Neural progenitor cell (in vitro differentiated cells): ENCODE data around the gene PAIP2. TPM values are rescaled to one million over a fixed set of nuclear protein-coding genes. Genes with fewer than 3 reads are reported as not detected.

ENCODE experiments used
- DNase-seq: peaks from one replicate; pipeline ENCODE4 v3.0.0-alpha.2; 2016; ENCODE audit warnings: low spot score
- H2AFZ ChIP-seq: fragments of 200-600 bp; sonication (generic); replicated peaks from 2 replicates; pipeline ENCODE4 v1.6.1; 2016; ENCODE audit warnings: antibody characterized with exemption
- H3F3A ChIP-seq: fragments of 200-600 bp; sonication (generic); 2 replicates; pipeline ENCODE4 v1.6.1; 2016; ENCODE audit warnings: antibody characterized with exemption, low read depth
- H3K27ac ChIP-seq: fragments of 200-600 bp; sonication (generic); 2 replicates; pipeline ENCODE4 v1.5.1; 2016; ENCODE audit warnings: mild to moderate bottlenecking
- H3K27me3 ChIP-seq: fragments of 200-600 bp; sonication (generic); 2 replicates; pipeline ENCODE4 v1.6.1; 2016; ENCODE audit warnings: mild to moderate bottlenecking, moderate library complexity
- H3K36me3 ChIP-seq: fragments of 200-600 bp; sonication (generic); 2 replicates; pipeline ENCODE4 v1.5.1; 2016
- H3K4me1 ChIP-seq: fragments of 200-600 bp; sonication (generic); 2 replicates; pipeline ENCODE4 v1.6.1; 2016; ENCODE audit warnings: mixed run types
- H3K4me2 ChIP-seq: fragments of 200-600 bp; sonication (generic); 2 replicates; pipeline ENCODE4 v1.6.1; 2016
- H3K4me3 ChIP-seq: fragments of 200-600 bp; sonication (generic); 2 replicates; pipeline ENCODE4 v1.5.1; 2016
- H3K79me2 ChIP-seq: fragments of 200-600 bp; sonication (generic); 2 replicates; pipeline ENCODE4 v1.6.1; 2016; ENCODE audit warnings: low read depth
- H3K9ac ChIP-seq: fragments of 200-600 bp; sonication (generic); 2 replicates; pipeline ENCODE4 v1.6.1; 2016
- H3K9me3 ChIP-seq: fragments of 200-600 bp; sonication (generic); 2 replicates; pipeline ENCODE4 v1.5.1; 2016; ENCODE audit warnings: low read depth
- H4K20me1 ChIP-seq: fragments of 200-600 bp; sonication (generic); 2 replicates; pipeline ENCODE4 v1.6.1; 2016; ENCODE audit warnings: low read depth
- H3K27ac Mint-ChIP-seq: 3 replicates; pipeline ENCODE4 v1.8.0; 2021; ENCODE audit warnings: mixed read lengths
- H3K27me3 Mint-ChIP-seq: 2 replicates; pipeline ENCODE4 v1.8.0; 2022; ENCODE audit warnings: low read depth, mild to moderate bottlenecking, inconsistent platforms, moderate library complexity, mixed read lengths; ENCODE audit not compliant: insufficient read depth
- H3K36me3 Mint-ChIP-seq: 3 replicates; pipeline ENCODE4 v1.8.0; 2021; ENCODE audit warnings: mixed read lengths
- H3K4me1 Mint-ChIP-seq: 3 replicates; pipeline ENCODE4 v1.8.0; 2021; ENCODE audit warnings: mixed read lengths
- H3K4me3 Mint-ChIP-seq: 3 replicates; pipeline ENCODE4 v1.8.0; 2021; ENCODE audit warnings: mild to moderate bottlenecking, moderate library complexity, mixed read lengths
- H3K9me3 Mint-ChIP-seq: 3 replicates; pipeline ENCODE4 v1.8.0; 2020; ENCODE audit warnings: mixed read lengths
- EZH2 ChIP-seq: fragments of 200-600 bp; sonication (generic); IDR thresholded peaks from 2 replicates; pipeline ENCODE4 v1.6.1; 2017; ENCODE audit warnings: antibody characterized with exemption, mild to moderate bottlenecking, moderate library complexity
- EZH2phosphoT487 ChIP-seq: fragments of 200-600 bp; sonication (generic); IDR thresholded peaks from 2 replicates; pipeline ENCODE4 v1.6.1; 2017; ENCODE audit warnings: antibody characterized with exemption
- total RNA-seq: library from RNA; depleted of rRNA; stranded (reverse); fragments of >200 nt; gene quantifications from 2 replicates; pipeline ENCODE4 v1.2.3, GENCODE V29; 2015; ENCODE audit warnings: low replicate concordance
- TF ChIP-seq, protein P1 (sequence below): fragments of 200-600 bp; sonication (generic); IDR thresholded peaks from 2 replicates; pipeline ENCODE4 v1.5.1; 2017; ENCODE audit warnings: antibody characterized with exemption, mild to moderate bottlenecking

Gene PAIP2
- total RNA-seq, 1 donor from 2014 or later = 201 TPM

DNA sequence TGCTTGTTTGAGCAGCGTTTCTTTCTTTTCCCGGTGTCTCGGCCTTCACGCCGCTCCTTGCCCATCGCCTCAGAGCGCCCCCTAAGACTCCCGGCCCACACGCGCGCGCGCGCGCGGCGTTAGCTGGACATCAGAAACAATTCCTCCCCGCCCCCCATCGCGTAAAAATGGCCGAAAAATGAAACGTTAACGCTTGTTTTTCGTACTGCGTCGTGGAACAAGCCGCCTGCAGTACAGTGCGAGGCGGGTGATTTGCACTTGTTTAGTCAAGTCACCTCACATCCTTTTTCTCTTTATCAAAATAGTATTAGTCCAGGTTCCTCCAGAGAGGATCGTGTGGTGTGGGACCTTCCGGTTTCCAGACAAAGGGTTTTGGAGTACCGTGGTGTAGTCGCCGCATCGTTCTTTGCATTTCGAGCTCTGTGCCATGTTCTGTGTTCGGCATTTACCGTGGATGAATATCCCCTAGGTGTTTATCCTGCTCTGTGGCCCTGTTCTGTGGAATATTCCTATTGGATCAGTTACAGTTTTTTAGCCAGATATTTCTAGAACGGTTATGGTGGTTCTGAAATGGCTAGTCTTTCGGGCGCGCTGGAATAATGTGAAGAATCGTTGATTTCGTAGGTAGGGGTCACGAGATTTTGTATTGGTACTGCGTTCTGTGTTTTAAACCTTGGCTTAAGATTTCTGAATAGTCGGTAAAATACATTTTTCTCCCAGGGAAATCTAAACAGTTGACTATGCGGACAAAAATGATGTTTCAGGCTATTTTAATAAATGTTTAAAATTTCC is 47.1 kb upstream of the PAIP2 start:
- Histone ChIP-seq H3F3A (peaks cover 45% of the 10 kb centered on the region), H4K20me1 (peaks cover 51% of the 10 kb centered on the region)

DNA sequence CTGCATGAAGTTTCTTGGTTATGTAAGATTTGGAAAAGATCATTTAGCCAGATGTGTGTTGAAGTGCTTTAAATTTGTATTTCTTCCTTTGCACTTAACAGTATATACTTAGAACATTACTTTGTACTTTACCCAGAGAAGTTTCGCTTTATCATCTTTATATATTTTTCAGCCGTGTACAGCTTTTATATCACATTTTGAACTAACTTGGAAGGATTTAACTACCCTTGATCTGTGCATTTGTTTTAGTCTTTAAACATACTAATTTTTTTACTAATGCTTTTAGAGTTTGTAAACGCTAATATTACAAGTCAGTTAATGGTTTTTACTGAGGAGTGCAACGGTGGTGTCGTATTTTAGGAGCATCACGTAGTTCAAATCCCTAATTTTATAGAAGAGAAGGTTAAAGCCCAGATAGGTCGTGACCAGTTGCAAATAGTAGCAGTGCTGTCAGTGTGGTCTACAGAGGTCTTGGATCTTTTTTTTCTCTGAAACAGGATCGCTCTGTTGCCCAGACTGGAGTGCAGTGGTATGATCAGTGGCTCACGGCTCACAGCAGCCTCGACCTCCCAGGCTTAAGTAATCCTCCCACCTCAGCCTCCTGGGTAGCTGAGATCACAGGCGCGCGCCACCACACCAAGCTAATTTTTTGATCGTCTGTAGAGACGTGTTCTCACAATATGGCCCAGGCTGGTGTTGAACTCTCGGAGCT is 46.2 kb upstream of the PAIP2 start:
- Histone ChIP-seq H3K27me3 (no peaks in the 10 kb centered on the region), H3K4me2 (peak overlapping the region; percentile 95), H3K9ac (peak overlapping the region; percentile 99), H3K27ac (peak overlapping the region; percentile 100), H3K9me3 (no peaks in the 10 kb centered on the region), H4K20me1 (peaks cover 60% of the 10 kb centered on the region), H3K36me3 (no peaks in the 10 kb centered on the region), H3K4me3 (peak overlapping the region; percentile 79), H3K79me2 (peaks cover 78% of the 10 kb centered on the region), H2AFZ (no peak overlapping the region), H3F3A (peaks cover 44% of the 10 kb centered on the region), H3K4me1 (peaks cover 34% of the 10 kb centered on the region)
- peaks cover 31% of the 10 kb centered on the region for H3K4me1 Mint-ChIP-seq
- H3K9me3 Mint-ChIP-seq = no peaks in the 10 kb centered on the region
- H3K36me3 Mint-ChIP-seq = peaks cover 20% of the 10 kb centered on the region
- peak; percentile 53 for DNase-seq
- H3K4me3 Mint-ChIP-seq = peak overlapping the region; percentile 99
- peaks cover 8% of the 10 kb centered on the region for H3K27me3 Mint-ChIP-seq
- peak overlapping the region; percentile 46 for H3K27ac Mint-ChIP-seq
- TF ChIP-seq EZH2phosphoT487 (no peak), EZH2 (no peak)
- TF ChIP-seq, protein P1, sequence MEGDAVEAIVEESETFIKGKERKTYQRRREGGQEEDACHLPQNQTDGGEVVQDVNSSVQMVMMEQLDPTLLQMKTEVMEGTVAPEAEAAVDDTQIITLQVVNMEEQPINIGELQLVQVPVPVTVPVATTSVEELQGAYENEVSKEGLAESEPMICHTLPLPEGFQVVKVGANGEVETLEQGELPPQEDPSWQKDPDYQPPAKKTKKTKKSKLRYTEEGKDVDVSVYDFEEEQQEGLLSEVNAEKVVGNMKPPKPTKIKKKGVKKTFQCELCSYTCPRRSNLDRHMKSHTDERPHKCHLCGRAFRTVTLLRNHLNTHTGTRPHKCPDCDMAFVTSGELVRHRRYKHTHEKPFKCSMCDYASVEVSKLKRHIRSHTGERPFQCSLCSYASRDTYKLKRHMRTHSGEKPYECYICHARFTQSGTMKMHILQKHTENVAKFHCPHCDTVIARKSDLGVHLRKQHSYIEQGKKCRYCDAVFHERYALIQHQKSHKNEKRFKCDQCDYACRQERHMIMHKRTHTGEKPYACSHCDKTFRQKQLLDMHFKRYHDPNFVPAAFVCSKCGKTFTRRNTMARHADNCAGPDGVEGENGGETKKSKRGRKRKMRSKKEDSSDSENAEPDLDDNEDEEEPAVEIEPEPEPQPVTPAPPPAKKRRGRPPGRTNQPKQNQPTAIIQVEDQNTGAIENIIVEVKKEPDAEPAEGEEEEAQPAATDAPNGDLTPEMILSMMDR = no peak

More for the DNA sequence above, 47.1 kb upstream of the PAIP2 start:
- Mint-ChIP-seq H3K4me3 (peak overlapping the region; percentile 99), H3K4me1 (peaks cover 29% of the 10 kb centered on the region), H3K36me3 (peaks cover 18% of the 10 kb centered on the region), H3K9me3 (no peaks in the 10 kb centered on the region), H3K27ac (peak overlapping the region; percentile 99), H3K27me3 (peaks cover 8% of the 10 kb centered on the region)
- DNase-seq = peak; percentile 90
- Histone ChIP-seq H3K27ac (peak overlapping the region; percentile 100), H3K27me3 (no peaks in the 10 kb centered on the region), H3K36me3 (no peaks in the 10 kb centered on the region), H3K4me3 (peak overlapping the region; percentile 79), H3K4me1 (peaks cover 34% of the 10 kb centered on the region), H3K9me3 (no peaks in the 10 kb centered on the region), H2AFZ (no peak overlapping the region), H3K79me2 (peaks cover 68% of the 10 kb centered on the region), H3K4me2 (peak overlapping the region; percentile 95), H3K9ac (peak overlapping the region; percentile 99)
- TF ChIP-seq, protein P1 = peak; percentile 49
- TF ChIP-seq EZH2phosphoT487 (no peak), EZH2 (no peak)

DNA sequence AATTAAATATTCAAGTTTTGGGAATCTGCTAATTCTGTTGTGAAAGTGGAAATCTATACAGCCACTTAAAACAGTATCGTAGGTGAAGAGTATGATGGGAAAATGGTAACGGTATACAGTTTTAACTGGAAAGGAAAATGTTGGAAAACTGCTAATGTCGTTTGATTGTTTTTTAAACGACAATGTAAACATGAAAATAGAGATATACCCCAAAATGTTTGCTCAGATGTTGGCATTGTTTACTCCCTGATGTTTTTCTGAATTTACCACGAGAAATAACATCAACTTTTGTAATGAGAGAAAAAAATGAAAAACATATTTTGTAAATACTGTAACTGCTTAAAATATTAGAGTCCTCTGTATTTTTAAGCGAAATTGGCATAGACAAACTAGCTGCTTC is 45.5 kb upstream of the PAIP2 start:
- peak overlapping the region; percentile 79 for H3K4me3 ChIP-seq
- peaks cover 42% of the 10 kb centered on the region for H3F3A ChIP-seq
- TF ChIP-seq, protein P1 = no peak
- TF ChIP-seq EZH2 (no peak), EZH2phosphoT487 (no peak)
- H3K9me3 ChIP-seq = no peaks in the 10 kb centered on the region
- H2AFZ ChIP-seq = no peak overlapping the region
- peaks cover 8% of the 10 kb centered on the region for H3K27me3 Mint-ChIP-seq
- H3K27ac ChIP-seq = no peak overlapping the region
- H3K36me3 ChIP-seq = no peaks in the 10 kb centered on the region
- peak overlapping the region; percentile 95 for H3K4me2 ChIP-seq
- peaks cover 34% of the 10 kb centered on the region for H3K4me1 ChIP-seq
- no peaks in the 10 kb centered on the region for H3K9me3 Mint-ChIP-seq
- H3K9ac ChIP-seq = no peak overlapping the region
- no peak for DNase-seq
- H3K27ac Mint-ChIP-seq = no peak overlapping the region
- peak overlapping the region; percentile 57 for H3K4me3 Mint-ChIP-seq
- peaks cover 67% of the 10 kb centered on the region for H4K20me1 ChIP-seq
- peaks cover 31% of the 10 kb centered on the region for H3K4me1 Mint-ChIP-seq
- no peaks in the 10 kb centered on the region for H3K27me3 ChIP-seq
- peaks cover 16% of the 10 kb centered on the region for H3K36me3 Mint-ChIP-seq
- peaks cover 85% of the 10 kb centered on the region for H3K79me2 ChIP-seq
